HAP-1 (cell line): ENCODE measurements around the gene NUP214.
"Not testable (repeated sequence)": the region's sequence is repeated elsewhere in the genome, so short reads cannot be mapped to it uniquely, and the experiment has no call there.

Source experiments
- DNase-seq, 2 experiments: peaks; one replicate each; pipeline ENCODE4 v3.0.0-alpha.2; 2016 to 2020; ENCODE audit warnings: low spot score in 2 of 2
- H3K27me3 ChIP-seq: fragments of 250-450 bp; sonication (Bioruptor Pico); 2 replicates; pipeline ENCODE4 v1.5.1; 2020; ENCODE audit warnings: low read depth, mild to moderate bottlenecking, moderate library complexity
- H3K36me3 ChIP-seq: fragments of 250-450 bp; sonication (Bioruptor Pico); replicated peaks from 2 replicates; pipeline ENCODE4 v1.5.1; 2020; ENCODE audit warnings: mild to moderate bottlenecking
- H3K4me1 ChIP-seq: fragments of 250-450 bp; sonication (Bioruptor Pico); 2 replicates; pipeline ENCODE4 v1.5.1; 2020; ENCODE audit warnings: mild to moderate bottlenecking
- H3K4me3 ChIP-seq: fragments of 250-450 bp; sonication (Bioruptor Pico); 2 replicates; pipeline ENCODE4 v1.5.1; 2020; ENCODE audit warnings: mild to moderate bottlenecking, moderate library complexity
- H3K9me3 ChIP-seq: fragments of 250-450 bp; sonication (Bioruptor Pico); 2 replicates; pipeline ENCODE4 v1.5.1; 2020; ENCODE audit warnings: mild to moderate bottlenecking, moderate library complexity
- in situ Hi-C: fragments of 300-500 bp; cut with MboI; formaldehyde crosslinking; loops from 3 replicates; pipeline ENCODE4 v1.14.3; 2020; ENCODE audit warnings: low sequenced_read_pairs, inconsistent platforms, mixed read lengths

NUP214 gene

GRCh38 chr9:131257266-131258025 lies 132.1 kb downstream of the NUP214 start:
- H3K4me1 ChIP-seq = no peaks in the 10 kb centered on the region

GRCh38 chr9:131258186-131258585 lies 132.8 kb downstream of the NUP214 start:
- in situ Hi-C loops = no loop called here
- H3K27me3 ChIP-seq = no peaks in the 10 kb centered on the region
- H3K4me1 ChIP-seq = no peaks in the 10 kb centered on the region
- no peaks in the 10 kb centered on the region for H3K9me3 ChIP-seq
- no peak overlapping the region for H3K4me3 ChIP-seq
- H3K36me3 ChIP-seq = peaks cover 25% of the 10 kb centered on the region
- DNase-seq = no peak

More at GRCh38 chr9:131257266-131258025, 132.1 kb downstream of the NUP214 start:
- H3K9me3 ChIP-seq = no peaks in the 10 kb centered on the region
- H3K36me3 ChIP-seq = peaks cover 22% of the 10 kb centered on the region
- DNase-seq = no peak
- in situ Hi-C loops = no loop called here
- H3K27me3 ChIP-seq = no peaks in the 10 kb centered on the region
- no peak overlapping the region for H3K4me3 ChIP-seq

- H3K4me3 ChIP-seq = no peak overlapping the region
These were observed 133.5 kb downstream of the NUP214 start for GRCh38 chr9:131258698-131259431.

GRCh38 chr9:131259432-131259898 lies 134.1 kb downstream of the NUP214 start:
- Histone ChIP-seq H3K36me3 (peaks cover 25% of the 10 kb centered on the region), H3K4me3 (no peak overlapping the region), H3K4me1 (no peaks in the 10 kb centered on the region), H3K9me3 (no peaks in the 10 kb centered on the region), H3K27me3 (no peaks in the 10 kb centered on the region)
- in situ Hi-C loops = no loop called here
- no peak for DNase-seq

More at GRCh38 chr9:131258698-131259431, 133.5 kb downstream of the NUP214 start:
- DNase-seq = no peak
- in situ Hi-C loops = no loop called here
- no peaks in the 10 kb centered on the region for H3K4me1 ChIP-seq
- no peaks in the 10 kb centered on the region for H3K27me3 ChIP-seq
- H3K36me3 ChIP-seq = peaks cover 25% of the 10 kb centered on the region
- H3K9me3 ChIP-seq = no peaks in the 10 kb centered on the region

- no peaks in the 10 kb centered on the region for H3K27me3 ChIP-seq
- H3K9me3 ChIP-seq = no peaks in the 10 kb centered on the region
- DNase-seq = no peak
- in situ Hi-C loops = no loop called here
- no peak overlapping the region for H3K4me3 ChIP-seq
- H3K4me1 ChIP-seq = no peaks in the 10 kb centered on the region
- H3K36me3 ChIP-seq = peaks cover 25% of the 10 kb centered on the region
These were observed 134.7 kb downstream of the NUP214 start for GRCh38 chr9:131259916-131260597.

- Histone ChIP-seq H3K9me3 (no peaks in the 10 kb centered on the region), H3K4me3 (no peak overlapping the region), H3K36me3 (peaks cover 25% of the 10 kb centered on the region), H3K27me3 (no peaks in the 10 kb centered on the region), H3K4me1 (no peaks in the 10 kb centered on the region)
- in situ Hi-C loops = no loop called here
- no peak for DNase-seq
These were observed 135.5 kb downstream of the NUP214 start for GRCh38 chr9:131260751-131261452.

GRCh38 chr9:131262327-131263032 lies 137.1 kb downstream of the NUP214 start:
- peaks cover 25% of the 10 kb centered on the region for H3K36me3 ChIP-seq
- in situ Hi-C loops = no loop called here

GRCh38 chr9:131263033-131263343 lies 137.6 kb downstream of the NUP214 start:
- in situ Hi-C loops, H3K4me3 ChIP-seq, H3K27me3 ChIP-seq, H3K9me3 ChIP-seq, DNase-seq, H3K4me1 ChIP-seq: not testable (repeated sequence)
- H3K36me3 ChIP-seq = peaks cover 25% of the 10 kb centered on the region

More at GRCh38 chr9:131262327-131263032, 137.1 kb downstream of the NUP214 start:
- Histone ChIP-seq H3K27me3 (no peaks in the 10 kb centered on the region), H3K9me3 (no peaks in the 10 kb centered on the region), H3K4me3 (no peak overlapping the region), H3K4me1 (no peaks in the 10 kb centered on the region)
- no peak for DNase-seq

DNA sequence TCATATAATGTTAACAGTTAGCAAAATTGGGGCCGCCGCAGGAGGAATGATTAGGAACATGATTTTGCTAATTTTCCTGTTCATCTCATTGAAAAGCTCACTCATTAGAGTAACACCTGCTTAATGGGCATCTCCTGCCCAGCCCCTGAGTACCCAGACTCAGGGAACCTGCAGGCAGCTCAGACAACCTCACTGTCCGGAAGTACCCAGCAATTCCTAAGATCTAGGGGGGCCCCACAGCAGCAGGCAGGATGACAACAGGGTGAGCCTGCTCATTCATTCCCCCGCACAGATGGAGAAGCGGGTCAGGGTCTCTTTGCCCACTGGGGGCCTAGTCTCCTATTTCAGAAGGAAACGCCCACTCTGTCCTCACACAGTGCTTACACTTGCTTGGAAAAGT lies 138.3 kb downstream of the NUP214 start:
- no peaks in the 10 kb centered on the region for H3K27me3 ChIP-seq
- no peak for DNase-seq
- in situ Hi-C loops = no loop called here
- H3K4me1 ChIP-seq = no peaks in the 10 kb centered on the region
- no peak overlapping the region for H3K4me3 ChIP-seq
- no peaks in the 10 kb centered on the region for H3K9me3 ChIP-seq
- H3K36me3 ChIP-seq = peaks cover 22% of the 10 kb centered on the region

- Histone ChIP-seq H3K36me3 (peaks cover 18% of the 10 kb centered on the region), H3K27me3 (no peaks in the 10 kb centered on the region), H3K9me3 (no peaks in the 10 kb centered on the region), H3K4me1 (no peaks in the 10 kb centered on the region), H3K4me3 (no peak overlapping the region)
- no peak for DNase-seq
- in situ Hi-C loops = no loop called here
These were observed 138.8 kb downstream of the NUP214 start for GRCh38 chr9:131264231-131264630.

DNA sequence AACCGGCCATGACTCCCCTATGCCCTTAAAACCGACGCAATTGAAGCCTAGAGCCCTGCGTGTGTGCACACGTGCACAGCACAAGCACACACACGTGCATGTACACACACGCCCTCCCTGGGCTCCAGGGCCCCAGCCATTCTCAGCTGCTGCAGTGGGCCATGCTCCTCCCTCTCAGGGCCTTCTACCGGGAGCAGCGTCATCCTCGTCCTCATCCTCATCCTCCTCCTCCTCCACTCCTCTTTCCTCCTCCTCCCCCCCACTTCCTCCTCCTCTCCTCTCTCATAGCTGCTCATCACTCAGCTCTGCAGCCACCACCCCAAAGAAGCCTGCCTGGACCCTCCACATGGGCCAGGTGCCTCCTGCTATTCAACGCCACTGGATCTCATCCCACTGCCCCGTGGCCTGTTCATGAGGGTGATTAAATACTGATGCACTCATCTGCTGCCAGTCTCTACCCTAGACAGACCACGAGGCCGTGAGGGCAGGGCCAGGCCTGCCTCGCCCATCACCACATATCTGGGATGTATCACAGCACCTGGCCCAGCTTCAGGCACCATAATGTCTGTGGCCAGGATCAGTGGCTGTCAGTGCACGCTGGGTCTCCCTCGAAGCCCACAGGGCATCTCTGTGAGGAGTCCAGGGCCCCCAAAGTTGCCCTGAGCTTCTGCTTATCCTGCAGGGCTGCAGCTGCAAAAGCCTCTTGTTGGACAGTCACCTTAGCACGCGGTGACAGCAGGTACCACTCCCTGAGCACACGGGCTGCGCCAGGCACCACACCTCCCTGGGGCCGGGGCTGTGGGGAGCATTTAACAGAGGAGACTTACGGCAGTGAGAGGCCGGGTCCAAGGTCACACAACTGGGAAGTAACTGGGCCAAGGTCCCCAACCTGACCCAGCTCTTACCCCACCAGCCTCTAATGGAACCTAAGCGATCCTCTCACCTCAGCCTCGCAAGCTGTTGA lies 141.2 kb downstream of the NUP214 start:
- in situ Hi-C loops = no loop called here
- no peak overlapping the region for H3K4me3 ChIP-seq
- H3K9me3 ChIP-seq = no peaks in the 10 kb centered on the region
- H3K36me3 ChIP-seq = peaks cover 9% of the 10 kb centered on the region; the same call in 1 of the 2 replicates
- no peak for DNase-seq
- peaks cover 6% of the 10 kb centered on the region for H3K4me1 ChIP-seq
- H3K27me3 ChIP-seq = no peaks in the 10 kb centered on the region
